Smooth muscle cell (in vitro differentiated cells): ENCODE results near the gene EYA4. TPM values are rescaled to one million over a fixed set of nuclear protein-coding genes. Genes with fewer than 3 reads are reported as not detected.

Source experiments
- DNase-seq: peaks from one replicate; lab custom pipeline; 2025; ENCODE audit not compliant: unreplicated experiment; lab: John Stamatoyannopoulos, UW
- H2AFZ ChIP-seq: fragments of 200-600 bp; sonication (generic); 2 replicates; pipeline ENCODE4 v1.6.0; 2016; ENCODE audit warnings: antibody characterized with exemption, low read depth, mild to moderate bottlenecking
- H3F3A ChIP-seq: fragments of 200-600 bp; sonication (generic); 2 replicates; pipeline ENCODE4 v1.6.0; 2017; ENCODE audit warnings: antibody characterized with exemption, low read depth
- H3K27ac ChIP-seq: fragments of 200-600 bp; sonication (generic); 2 replicates; pipeline ENCODE4 v1.5.1; 2016; ENCODE audit warnings: low read depth, mild to moderate bottlenecking
- H3K27me3 ChIP-seq: fragments of 200-600 bp; sonication (generic); 2 replicates; pipeline ENCODE4 v1.6.1; 2016; ENCODE audit warnings: low read depth, mild to moderate bottlenecking
- H3K36me3 ChIP-seq: fragments of 200-600 bp; sonication (generic); 2 replicates; pipeline ENCODE4 v1.5.1; 2016; ENCODE audit warnings: low read depth
- H3K4me1 ChIP-seq: fragments of 200-600 bp; sonication (generic); 2 replicates; pipeline ENCODE4 v1.5.1; 2016; ENCODE audit warnings: low read depth
- H3K4me2 ChIP-seq: fragments of 200-600 bp; sonication (generic); 2 replicates; pipeline ENCODE4 v1.6.0; 2016; ENCODE audit warnings: mild to moderate bottlenecking
- H3K4me3 ChIP-seq: fragments of 200-600 bp; sonication (generic); 2 replicates; pipeline ENCODE4 v1.5.1; 2016; ENCODE audit warnings: mild to moderate bottlenecking
- H3K79me2 ChIP-seq: fragments of 200-600 bp; sonication (generic); 2 replicates; pipeline ENCODE4 v1.6.0; 2016; ENCODE audit warnings: low read depth, mild to moderate bottlenecking
- H3K9ac ChIP-seq: fragments of 200-600 bp; sonication (generic); 2 replicates; pipeline ENCODE4 v1.6.0; 2016; ENCODE audit warnings: low read depth
- H3K9me3 ChIP-seq: fragments of 200-600 bp; sonication (generic); replicated peaks from 2 replicates; pipeline ENCODE4 v1.5.1; 2016; ENCODE audit warnings: low read depth
- H4K20me1 ChIP-seq: fragments of 200-600 bp; sonication (generic); 2 replicates; pipeline ENCODE4 v1.6.0; 2016; ENCODE audit warnings: low read depth
- CTCF ChIP-seq: fragments of 200-600 bp; sonication (generic); IDR thresholded peaks from 2 replicates; pipeline ENCODE4 v1.5.1; 2017; ENCODE audit warnings: borderline replicate concordance, mild to moderate bottlenecking, antibody characterized with exemption; ENCODE audit not compliant: insufficient read depth, poor library complexity, severe bottlenecking
- WGBS: methylation state at CpG from one replicate; pipeline ENCODE4 v1.1.7; 2016; ENCODE audit warnings: low lambda C conversion rate; 5-methylcytosine and 5-hydroxymethylcytosine counted together
- polyA plus RNA-seq: library from polyadenylated mRNA; unstranded; fragments of >200 nt; fragmentation: Nextera tagmentation; extraction: Ambion mirVana; gene quantifications from 2 replicates; pipeline ENCODE4 v1.2.1, GENCODE V29; 2016
- total RNA-seq: library from RNA; depleted of rRNA; stranded (reverse); fragments of >200 nt; gene quantifications from 2 replicates; pipeline ENCODE4 v1.2.3, GENCODE V29; 2014

Gene EYA4
- total and polyA plus RNA-seq, 2 experiments from 2014 or later, result 1.3 TPM; not detected in 1

- Histone ChIP-seq H2AFZ (no peak overlapping the region), H3F3A (no peaks in the 10 kb centered on the region), H3K9me3 (no peaks in the 10 kb centered on the region), H3K4me2 (no peak overlapping the region), H4K20me1 (no peaks in the 10 kb centered on the region), H3K27me3 (peaks cover 66% of the 10 kb centered on the region), H3K27ac (no peak overlapping the region), H3K4me1 (no peaks in the 10 kb centered on the region), H3K4me3 (no peak overlapping the region), H3K9ac (no peak overlapping the region), H3K79me2 (no peaks in the 10 kb centered on the region), H3K36me3 (no peaks in the 10 kb centered on the region)
- 21% methylated on average over 2 of the region's 2 CpGs for WGBS
- TF ChIP-seq CTCF, result no peak
- DNase-seq, result no peak
Measured at GRCh38 chr6:133350928-133351327, 109.8 kb downstream of the EYA4 start.

- no peak overlapping the region for H3K4me2 ChIP-seq
- no peaks in the 10 kb centered on the region for H4K20me1 ChIP-seq
- peaks cover 55% of the 10 kb centered on the region for H3K27me3 ChIP-seq
- no peaks in the 10 kb centered on the region for H3K79me2 ChIP-seq
- no peak for DNase-seq
- H3K9me3 ChIP-seq, result no peaks in the 10 kb centered on the region
- no peak for TF ChIP-seq CTCF
- H3K9ac ChIP-seq, result no peak overlapping the region
- no peak overlapping the region for H3K27ac ChIP-seq
- H3K4me3 ChIP-seq, result no peak overlapping the region
- WGBS, result 84% methylated on average over 1 of the region's 1 CpG
- no peaks in the 10 kb centered on the region for H3K4me1 ChIP-seq
- H3K36me3 ChIP-seq, result no peaks in the 10 kb centered on the region
- no peak overlapping the region for H2AFZ ChIP-seq
- H3F3A ChIP-seq, result no peaks in the 10 kb centered on the region
Measured at GRCh38 chr6:133352046-133352445, 110.9 kb downstream of the EYA4 start.

- no peak overlapping the region for H3K9ac ChIP-seq
- H3K4me3 ChIP-seq, result no peak overlapping the region
- no peaks in the 10 kb centered on the region for H3K4me1 ChIP-seq
- TF ChIP-seq CTCF, result no peak
- H3K27me3 ChIP-seq, result peaks cover 46% of the 10 kb centered on the region
- 91% methylated on average over 1 of the region's 1 CpG for WGBS
- H3K36me3 ChIP-seq, result no peaks in the 10 kb centered on the region
- no peak overlapping the region for H2AFZ ChIP-seq
- no peaks in the 10 kb centered on the region for H3K79me2 ChIP-seq
- DNase-seq, result no peak
- no peak overlapping the region for H3K4me2 ChIP-seq
- no peaks in the 10 kb centered on the region for H4K20me1 ChIP-seq
- no peaks in the 10 kb centered on the region for H3K9me3 ChIP-seq
- H3K27ac ChIP-seq, result no peak overlapping the region
- H3F3A ChIP-seq, result no peaks in the 10 kb centered on the region
Measured at GRCh38 chr6:133353061-133353460, 111.9 kb downstream of the EYA4 start.

- WGBS, result 75% methylated on average over 3 of the region's 3 CpGs
- DNase-seq, result no peak
- no peak overlapping the region for H3K27ac ChIP-seq
- H3K4me2 ChIP-seq, result no peak overlapping the region
- no peaks in the 10 kb centered on the region for H3K9me3 ChIP-seq
- H3K27me3 ChIP-seq, result peaks cover 42% of the 10 kb centered on the region
- no peak overlapping the region for H3K9ac ChIP-seq
- no peak overlapping the region for H2AFZ ChIP-seq
- H3F3A ChIP-seq, result no peaks in the 10 kb centered on the region
- no peaks in the 10 kb centered on the region for H3K79me2 ChIP-seq
- no peaks in the 10 kb centered on the region for H3K36me3 ChIP-seq
- no peaks in the 10 kb centered on the region for H3K4me1 ChIP-seq
- no peak overlapping the region for H3K4me3 ChIP-seq
- no peaks in the 10 kb centered on the region for H4K20me1 ChIP-seq
- TF ChIP-seq CTCF, result no peak
Measured at GRCh38 chr6:133355922-133356321, 114.8 kb downstream of the EYA4 start.
